HepG2 (cell line): ENCODE results near the gene CLPTM1. TPM values are rescaled to one million over a fixed set of nuclear protein-coding genes. Genes with fewer than 3 reads are reported as not detected.

Experiments used
- ERF ChIP-seq: IDR thresholded peaks from 2 replicates; pipeline ENCODE4 v1.6.1; 2018; ENCODE audit warnings: missing biosample characterization, missing genetic modification reagents
- HDAC1 ChIP-seq: sonication (generic); formaldehyde crosslinking; IDR thresholded peaks from 2 replicates; pipeline ENCODE4 v1.5.1; 2020; ENCODE audit warnings: mild to moderate bottlenecking, missing genetic modification reagents
- HNRNPLL ChIP-seq: fragments of 200-400 bp; formaldehyde crosslinking; IDR thresholded peaks from 2 replicates; pipeline ENCODE4 v1.6.1; 2017; ENCODE audit warnings: mild to moderate bottlenecking, low read depth, low read length; ENCODE audit not compliant: poor library complexity, severe bottlenecking
- KDM5B ChIP-seq: sonication (generic); formaldehyde crosslinking; IDR thresholded peaks from 2 replicates; pipeline ENCODE4 v1.4.0; 2020; ENCODE audit warnings: missing genetic modification reagents, mild to moderate bottlenecking, borderline replicate concordance
- MTA3 ChIP-seq: sonication (generic); formaldehyde crosslinking; IDR thresholded peaks from 2 replicates; pipeline ENCODE4 v1.4.0; 2020; ENCODE audit warnings: missing genetic modification reagents
- MYC ChIP-seq: sonication (generic); formaldehyde crosslinking; IDR thresholded peaks from 2 replicates; pipeline ENCODE4 v1.9.0; 2021; ENCODE audit warnings: missing genetic modification reagents, borderline replicate concordance
- NFE2 ChIP-seq: sonication (generic); formaldehyde crosslinking; IDR thresholded peaks from 2 replicates; pipeline ENCODE4 v1.4.0; 2020; ENCODE audit warnings: missing genetic modification reagents
- SALL2 ChIP-seq: sonication (generic); formaldehyde crosslinking; IDR thresholded peaks from 2 replicates; pipeline ENCODE4 v1.8.1; 2023; ENCODE audit warnings: mild to moderate bottlenecking, missing genetic modification reagents, inconsistent platforms
- ZBTB1 ChIP-seq: sonication (generic); formaldehyde crosslinking; IDR thresholded peaks from 2 replicates; pipeline ENCODE4 v1.4.0; 2020; ENCODE audit warnings: missing genetic modification reagents, borderline replicate concordance
- ZBTB20 ChIP-seq: sonication (generic); formaldehyde crosslinking; IDR thresholded peaks from 2 replicates; pipeline ENCODE4 v1.8.1; 2023; ENCODE audit warnings: missing genetic modification reagents, low read depth, mild to moderate bottlenecking, borderline replicate concordance
- ZBTB40 ChIP-seq, 2 experiments: fragments of 450-650 bp in 1 of 2; sonication (generic) in 1 of 2; formaldehyde crosslinking in 1 of 2; IDR thresholded peaks; 2 replicates each; pipeline versions ENCODE4 v1.6.1 to v1.8.0; 2016 to 2022; ENCODE audit warnings: antibody characterized with exemption in 1 of 2, mild to moderate bottlenecking in 1 of 2, missing genetic modification reagents in 1 of 2
- ZNF12 ChIP-seq: sonication (generic); formaldehyde crosslinking; IDR thresholded peaks from 2 replicates; pipeline ENCODE4 v1.5.0; 2020; ENCODE audit warnings: missing genetic modification reagents
- ZNF20 ChIP-seq: sonication (generic); formaldehyde crosslinking; IDR thresholded peaks from 2 replicates; pipeline ENCODE4 v1.4.0; 2020; ENCODE audit warnings: mild to moderate bottlenecking, moderate library complexity, missing genetic modification reagents
- ZNF256 ChIP-seq: sonication (generic); formaldehyde crosslinking; conservative IDR thresholded peaks from 2 replicates; pipeline ENCODE4 v1.4.0; 2020; ENCODE audit warnings: missing genetic modification reagents
- ZNF512 ChIP-seq: sonication (generic); formaldehyde crosslinking; IDR thresholded peaks from 2 replicates; pipeline ENCODE4 v1.4.0; 2020; ENCODE audit warnings: mild to moderate bottlenecking, missing genetic modification reagents
- ZNF772 ChIP-seq: sonication (generic); formaldehyde crosslinking; IDR thresholded peaks from 2 replicates; pipeline ENCODE4 v1.5.0; 2020; ENCODE audit warnings: mild to moderate bottlenecking, missing genetic modification reagents
- ZNF782 ChIP-seq: sonication (generic); formaldehyde crosslinking; IDR thresholded peaks from 2 replicates; pipeline ENCODE4 v1.4.0; 2020; ENCODE audit warnings: missing genetic modification reagents, mild to moderate bottlenecking, borderline replicate concordance
- ZNF850 ChIP-seq: sonication (generic); formaldehyde crosslinking; conservative IDR thresholded peaks from 2 replicates; pipeline ENCODE4 v1.9.0; 2021; ENCODE audit warnings: mild to moderate bottlenecking, missing genetic modification reagents
- polyA plus RNA-seq, 8 experiments: library from polyadenylated mRNA; depleted of rRNA in 3 of 8; stranded (reverse) in 7 of 8; unstranded in 1 of 8; fragments of >200 nt; fragmentation: Illumina TruSeq in 4 of 8; extraction: Trizol in 4 of 8; gene quantifications; 2 replicates each; pipeline versions ENCODE4 v1.2.1 to v1.2.3, GENCODE V29; 2011 to 2016; ENCODE audit warnings: low read depth in 4 of 8, missing spikeins in 1 of 8, mixed read lengths in 1 of 8; ENCODE audit not compliant: insufficient read depth in 1 of 8
- total RNA-seq, 5 experiments: library from RNA; depleted of rRNA; stranded (reverse); fragments of >200 nt; fragmentation: Illumina TruSeq; extraction: Trizol; gene quantifications; 2 replicates each; pipeline ENCODE4 v1.2.3, GENCODE V29; 2016; ENCODE audit warnings: low read depth in 1 of 5

CLPTM1 gene
- total and polyA plus RNA-seq, 2 of the 13 experiments (the other 11 are each of a cell fraction or from before 2014, with no cell fraction given) = 34.9 to 42.8 TPM

GRCh38 chr19:44925114-44925891 is 29.9 kb upstream of the CLPTM1 start (continued):
- peak; percentile 97 for TF ChIP-seq ERF (CRISPR knock-in tag)
- TF ChIP-seq ZBTB40 (IDR thresholded peaks at IDR 0.05) = no peak
- peak; percentile 94 for TF ChIP-seq ZBTB40 (CRISPR knock-in tag; IDR thresholded peaks at IDR 0.05)
- no peak for TF ChIP-seq NFE2 (CRISPR knock-in tag)
- TF ChIP-seq HDAC1 = peak; percentile 99
- no peak for TF ChIP-seq HNRNPLL
- TF ChIP-seq ZNF772 (CRISPR knock-in tag) = peak; percentile 90
- no peak for TF ChIP-seq ZNF850
- peak; percentile 45; the same call in 1 of the 2 replicates for TF ChIP-seq ZNF12 (CRISPR knock-in tag)
- peak; percentile 73; the same call in 1 of the 2 replicates for TF ChIP-seq ZNF782 (CRISPR knock-in tag)
- peak; percentile 96; the same call in 1 of the 2 replicates for TF ChIP-seq SALL2 (CRISPR knock-in tag)
- TF ChIP-seq ZNF20 (CRISPR knock-in tag) = no peak
- peak; percentile 88; the same call in 1 of the 2 replicates for TF ChIP-seq ZBTB20 (CRISPR knock-in tag)
- TF ChIP-seq ZNF512 = no peak
- TF ChIP-seq ZBTB1 = no peak
- TF ChIP-seq MYC (CRISPR knock-in tag) = peak; percentile 100
- TF ChIP-seq ZNF256 (CRISPR knock-in tag) = no peak
- peak; percentile 86; the same call in 1 of the 2 replicates for TF ChIP-seq KDM5B (CRISPR knock-in tag)
- TF ChIP-seq MTA3 (CRISPR knock-in tag) = no peak
